SK-N-SH (cell line): Measurements from ENCODE around the gene SAMM50. TPM values are rescaled to one million over a fixed set of nuclear protein-coding genes. Genes with fewer than 3 reads are reported as not detected.

Experiments used
- CTCF ChIA-PET: fragments of 300-600, 350-600 bp; formaldehyde crosslinking; extraction: SDS; loops from one replicate; lab custom pipeline; 2021; lab: Yijun Ruan, JAX
- POLR2A ChIA-PET: fragments of 350-600 bp; sonication (Branson Sonifier 250); formaldehyde crosslinking; extraction: SDS; loops from one replicate; lab custom pipeline; 2020; ENCODE audit warnings: antibody characterized with exemption, inconsistent platforms; lab: Yijun Ruan, JAX
- DNase-seq: peaks from one replicate; pipeline ENCODE4 v3.0.0; 2012
- H2AFZ ChIP-seq: fragments of 200-600 bp; sonication (generic); 2 replicates; pipeline ENCODE4 v1.8.1; 2016; ENCODE audit warnings: antibody characterized with exemption, mild to moderate bottlenecking, low read depth
- H3F3A ChIP-seq: fragments of 200-600 bp; sonication (generic); replicated peaks from 2 replicates; pipeline ENCODE3; 2016; ENCODE audit warnings: antibody characterized with exemption, mild to moderate bottlenecking; ENCODE audit not compliant: insufficient read depth
- H3K27ac ChIP-seq, 2 experiments: fragments of 200-500 bp in 1 of 2; fragments of 200-600 bp in 1 of 2; sonication (Bioruptor generic) in 1 of 2; sonication (generic), shearing (Covaris generic) in 1 of 2; 2 replicates each; pipeline versions ENCODE4 v1.5.1 to v1.6.1; 2014 to 2016; ENCODE audit warnings: low read depth in 2 of 2, inconsistent platforms in 1 of 2, low read length in 1 of 2, mild to moderate bottlenecking in 1 of 2, mixed read lengths in 1 of 2
- H3K27me3 ChIP-seq: fragments of 200-600 bp; sonication (generic), shearing (Covaris generic); 2 replicates; pipeline ENCODE4 v1.6.1; 2016; ENCODE audit warnings: mixed run types; ENCODE audit not compliant: insufficient read depth
- H3K36me3 ChIP-seq, 2 experiments: fragments of 200-500 bp in 1 of 2; fragments of 200-600 bp in 1 of 2; sonication (Bioruptor generic) in 1 of 2; sonication (generic) in 1 of 2; replicated peaks in 1 of 2; 2 replicates each; pipeline versions ENCODE3 to v1.5.1; 2014 to 2016; ENCODE audit warnings: low read length in 1 of 2, mild to moderate bottlenecking in 1 of 2; ENCODE audit not compliant: insufficient read depth in 2 of 2, control insufficient read depth in 1 of 2
- H3K4me1 ChIP-seq, 2 experiments: fragments of 200-500 bp in 1 of 2; fragments of 200-600 bp in 1 of 2; sonication (Bioruptor generic) in 1 of 2; sonication (generic), shearing (Covaris generic) in 1 of 2; 2 replicates each; pipeline versions ENCODE4 v1.5.1 to v1.6.1; 2014 to 2016; ENCODE audit warnings: low read depth in 1 of 2, low read length in 1 of 2, mixed run types in 1 of 2; ENCODE audit not compliant: insufficient read depth in 2 of 2, control insufficient read depth in 1 of 2
- H3K4me2 ChIP-seq: fragments of 200-600 bp; sonication (generic), shearing (Covaris generic); 2 replicates; pipeline ENCODE4 v1.6.1; 2017; ENCODE audit warnings: mixed run types
- H3K4me3 ChIP-seq, 2 experiments: fragments of 200-500 bp in 1 of 2; fragments of 200-600 bp in 1 of 2; sonication (Bioruptor generic) in 1 of 2; sonication (generic), shearing (Covaris generic) in 1 of 2; 2 replicates each; pipeline versions ENCODE4 v1.5.1 to v1.8.1; 2014 to 2016; ENCODE audit warnings: low read depth in 2 of 2, inconsistent platforms in 1 of 2, low read length in 1 of 2, mild to moderate bottlenecking in 1 of 2, mixed read lengths in 1 of 2, moderate library complexity in 1 of 2
- H3K79me2 ChIP-seq: fragments of 200-600 bp; sonication (generic); 2 replicates; pipeline ENCODE4 v1.8.1; 2017; ENCODE audit warnings: mild to moderate bottlenecking; ENCODE audit not compliant: insufficient read depth
- H3K9ac ChIP-seq: fragments of 200-600 bp; sonication (generic); 2 replicates; pipeline ENCODE4 v1.6.1; 2017; ENCODE audit warnings: mixed run types
- H3K9me2 ChIP-seq: fragments of 200-600 bp; sonication (generic); 2 replicates; pipeline ENCODE4 v1.6.1; 2017; ENCODE audit warnings: mixed run types
- H3K9me3 ChIP-seq: fragments of 200-600 bp; sonication (generic); 2 replicates; pipeline ENCODE4 v1.6.1; 2017; ENCODE audit warnings: mixed run types, mild to moderate bottlenecking, moderate library complexity
- H4K20me1 ChIP-seq: fragments of 200-600 bp; sonication (generic); 2 replicates; pipeline ENCODE4 v1.6.1; 2017; ENCODE audit warnings: mild to moderate bottlenecking, mixed run types; ENCODE audit not compliant: insufficient read depth
- CHD2 ChIP-seq: fragments of 150-350 bp; IDR thresholded peaks from 2 replicates; pipeline ENCODE4 v1.6.1; 2018; ENCODE audit warnings: low read length; ENCODE audit not compliant: partially characterized antibody
- ELF1 ChIP-seq: IDR thresholded peaks from 2 replicates; pipeline ENCODE4 v1.4.0; 2012
- FOSL2 ChIP-seq: IDR thresholded peaks from 2 replicates; pipeline ENCODE4 v1.4.0; 2012; ENCODE audit warnings: low read depth, mild to moderate bottlenecking, moderate library complexity, borderline replicate concordance
- FOXJ3 ChIP-seq: sonication (generic); formaldehyde crosslinking; IDR thresholded peaks from 2 replicates; pipeline ENCODE4 v1.5.1; 2020; ENCODE audit warnings: mild to moderate bottlenecking, missing genetic modification reagents
- FOXM1 ChIP-seq: IDR thresholded peaks from 2 replicates; pipeline ENCODE4 v1.4.0; 2012; ENCODE audit warnings: low read depth, mild to moderate bottlenecking
- GATA2 ChIP-seq: sonication (generic); formaldehyde crosslinking; IDR thresholded peaks from 2 replicates; pipeline ENCODE4 v1.5.0; 2020; ENCODE audit warnings: mild to moderate bottlenecking, missing genetic modification reagents
- JUND ChIP-seq: IDR thresholded peaks from 2 replicates; pipeline ENCODE4 v1.4.0; 2012
- NFIC ChIP-seq: IDR thresholded peaks from 2 replicates; pipeline ENCODE4 v1.4.0; 2012; ENCODE audit warnings: borderline replicate concordance
- PBX3 ChIP-seq: IDR thresholded peaks from 2 replicates; pipeline ENCODE4; 2012
- POLR2AphosphoS5 ChIP-seq: IDR thresholded peaks from 2 replicates; pipeline ENCODE4 v1.6.1; 2012; ENCODE audit warnings: low read depth, low read length
- RFX5 ChIP-seq: IDR thresholded peaks from 2 replicates; pipeline ENCODE4 v1.6.1; 2012; ENCODE audit warnings: mild to moderate bottlenecking, improper control_type of control experiment, low read length
- RXRA ChIP-seq: IDR thresholded peaks from 2 replicates; pipeline ENCODE4 v1.4.0; 2012; ENCODE audit warnings: low read depth, mild to moderate bottlenecking, borderline replicate concordance
- SIN3A ChIP-seq: IDR thresholded peaks from 2 replicates; pipeline ENCODE4 v1.6.1; 2012; ENCODE audit warnings: low read depth, mild to moderate bottlenecking, low read length, moderate library complexity, borderline replicate concordance
- TCF12 ChIP-seq: IDR thresholded peaks from 2 replicates; pipeline ENCODE4 v1.4.0; 2012
- ZBTB33 ChIP-seq: IDR thresholded peaks from 2 replicates; pipeline ENCODE4 v1.4.0; 2012; ENCODE audit warnings: low read depth, borderline replicate concordance
- WGBS: methylation state at CpG from one replicate; pipeline ENCODE4 v1.1.6; 2017; ENCODE audit warnings: low lambda C conversion rate; 5-methylcytosine and 5-hydroxymethylcytosine counted together
- polyA plus RNA-seq, 3 experiments: library from polyadenylated mRNA; depleted of rRNA; stranded (reverse); fragments of >200 nt; gene quantifications; 2 replicates each; pipeline ENCODE4 v1.2.3, GENCODE V29; 2012
- TF ChIP-seq, protein P1 (sequence below): fragments of 200-600 bp; sonication (generic); IDR thresholded peaks from 2 replicates; pipeline ENCODE4 v1.6.1; 2017; ENCODE audit warnings: antibody characterized with exemption, mild to moderate bottlenecking, moderate library complexity
- TF ChIP-seq, protein P2 (sequence below): fragments of 150-350 bp; IDR thresholded peaks from 2 replicates; pipeline ENCODE4 v1.6.1; 2016; ENCODE audit warnings: mild to moderate bottlenecking, low read depth, low read length

The SAMM50 gene
- polyA plus RNA-seq, 1 of the 3 experiments (the other 2 are of a cell fraction): 49.6 TPM

DNA sequence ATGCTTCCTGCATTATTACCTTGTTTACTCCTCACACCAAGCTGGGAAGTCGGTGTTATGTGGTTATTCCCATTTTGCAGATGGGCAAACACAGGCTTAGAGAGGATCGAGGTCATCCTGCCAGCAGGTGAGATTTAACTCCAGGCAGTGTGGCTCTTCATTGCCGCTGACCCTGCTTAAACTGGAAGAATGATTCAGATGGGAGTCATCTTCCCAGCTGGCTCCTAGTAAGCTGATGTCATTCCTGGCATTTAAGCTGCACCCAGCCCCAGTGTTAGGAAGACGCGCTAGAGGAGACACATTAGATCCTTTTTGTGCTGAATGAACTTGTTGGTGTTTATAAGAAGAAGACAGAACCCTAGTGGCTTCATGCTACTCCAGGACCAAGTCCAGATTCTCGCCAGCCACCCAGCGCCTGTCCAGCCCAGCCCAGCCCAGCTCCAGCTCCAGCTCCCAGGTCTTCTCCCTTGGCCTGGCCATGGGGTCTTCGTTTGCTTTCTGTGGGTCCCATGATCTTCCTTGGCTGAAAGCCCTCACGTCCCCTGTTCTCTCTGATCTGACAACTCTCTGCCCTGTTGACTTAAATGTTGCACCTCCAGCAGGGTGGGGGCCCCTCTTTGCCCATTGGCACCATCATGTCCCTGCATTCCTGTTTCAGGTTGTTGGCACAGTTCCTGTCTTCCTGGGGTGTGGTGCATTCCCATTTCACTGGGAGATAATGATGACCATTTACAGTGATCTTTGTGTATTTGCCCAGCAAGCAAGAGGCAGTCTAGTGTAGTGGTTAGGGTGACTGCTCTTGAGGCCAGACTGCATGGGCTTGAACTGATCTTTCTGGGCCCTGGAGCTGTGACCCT lies 82.5 kb downstream of the SAMM50 start (continued):
- TF ChIP-seq, protein P1, sequence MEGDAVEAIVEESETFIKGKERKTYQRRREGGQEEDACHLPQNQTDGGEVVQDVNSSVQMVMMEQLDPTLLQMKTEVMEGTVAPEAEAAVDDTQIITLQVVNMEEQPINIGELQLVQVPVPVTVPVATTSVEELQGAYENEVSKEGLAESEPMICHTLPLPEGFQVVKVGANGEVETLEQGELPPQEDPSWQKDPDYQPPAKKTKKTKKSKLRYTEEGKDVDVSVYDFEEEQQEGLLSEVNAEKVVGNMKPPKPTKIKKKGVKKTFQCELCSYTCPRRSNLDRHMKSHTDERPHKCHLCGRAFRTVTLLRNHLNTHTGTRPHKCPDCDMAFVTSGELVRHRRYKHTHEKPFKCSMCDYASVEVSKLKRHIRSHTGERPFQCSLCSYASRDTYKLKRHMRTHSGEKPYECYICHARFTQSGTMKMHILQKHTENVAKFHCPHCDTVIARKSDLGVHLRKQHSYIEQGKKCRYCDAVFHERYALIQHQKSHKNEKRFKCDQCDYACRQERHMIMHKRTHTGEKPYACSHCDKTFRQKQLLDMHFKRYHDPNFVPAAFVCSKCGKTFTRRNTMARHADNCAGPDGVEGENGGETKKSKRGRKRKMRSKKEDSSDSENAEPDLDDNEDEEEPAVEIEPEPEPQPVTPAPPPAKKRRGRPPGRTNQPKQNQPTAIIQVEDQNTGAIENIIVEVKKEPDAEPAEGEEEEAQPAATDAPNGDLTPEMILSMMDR: no peak
- TF ChIP-seq JUND: peak; percentile 92
- no peak for TF ChIP-seq RFX5
- TF ChIP-seq FOXJ3 (CRISPR knock-in tag): no peak
- TF ChIP-seq ZBTB33: peak; percentile 38; the same call in 1 of the 2 replicates
- peak; percentile 83 for TF ChIP-seq TCF12

- no peak for DNase-seq
- Histone ChIP-seq H3K4me3 (no peak overlapping the region), H3K36me3 (no peaks in the 10 kb centered on the region), H3K9ac (no peak overlapping the region), H3K9me3 (no peaks in the 10 kb centered on the region), H3K4me1 (peaks cover 3 to 9% of the 10 kb centered on the region in 2 experiments; a peak in 3 of 4 replicates), H3K27me3 (no peaks in the 10 kb centered on the region), H2AFZ (no peak overlapping the region), H4K20me1 (no peaks in the 10 kb centered on the region), H3F3A (peaks cover 12% of the 10 kb centered on the region), H3K4me2 (no peak overlapping the region), H3K9me2 (no peaks in the 10 kb centered on the region), H3K79me2 (peaks cover 13% of the 10 kb centered on the region; the same call in 1 of the 2 replicates), H3K27ac (no peak overlapping the region)
- POLR2A ChIA-PET: no interaction called here
- no peak for TF ChIP-seq FOXM1
- no peak for TF ChIP-seq PBX3
- TF ChIP-seq POLR2AphosphoS5: no peak
- TF ChIP-seq GATA2 (CRISPR knock-in tag): no peak
- no peak for TF ChIP-seq NFIC
- no peak for TF ChIP-seq CHD2
- TF ChIP-seq JUND: no peak
- no peak for TF ChIP-seq ELF1
- no peak for TF ChIP-seq ZBTB33
- TF ChIP-seq, protein P2, sequence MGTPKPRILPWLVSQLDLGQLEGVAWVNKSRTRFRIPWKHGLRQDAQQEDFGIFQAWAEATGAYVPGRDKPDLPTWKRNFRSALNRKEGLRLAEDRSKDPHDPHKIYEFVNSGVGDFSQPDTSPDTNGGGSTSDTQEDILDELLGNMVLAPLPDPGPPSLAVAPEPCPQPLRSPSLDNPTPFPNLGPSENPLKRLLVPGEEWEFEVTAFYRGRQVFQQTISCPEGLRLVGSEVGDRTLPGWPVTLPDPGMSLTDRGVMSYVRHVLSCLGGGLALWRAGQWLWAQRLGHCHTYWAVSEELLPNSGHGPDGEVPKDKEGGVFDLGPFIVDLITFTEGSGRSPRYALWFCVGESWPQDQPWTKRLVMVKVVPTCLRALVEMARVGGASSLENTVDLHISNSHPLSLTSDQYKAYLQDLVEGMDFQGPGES: no peak
- TF ChIP-seq RXRA: no peak
- no peak for TF ChIP-seq SIN3A
- no peak for TF ChIP-seq FOSL2
- CTCF ChIA-PET: interaction anchor here (1.4 kb wide), 1 partner anchor 47 kb away, joined by 6 read pairs; no protein-coding TSS in a partner anchor
- 92% methylated on average over 8 of the region's 8 CpGs for WGBS
Measured at GRCh38 chr22:44039566-44040171, 84.4 kb downstream of the SAMM50 start.
